Neural cell (in vitro differentiated cells): ENCODE data around the gene PDZRN3. TPM values are rescaled to one million over a fixed set of nuclear protein-coding genes. Genes with fewer than 3 reads are reported as not detected.

Experiments
- H2AFZ ChIP-seq: fragments of 200-600, 300-800 bp; sonication (generic), shearing (Covaris generic); 2 replicates; pipeline ENCODE4 v1.6.0; 2014; ENCODE audit warnings: low read depth, mild to moderate bottlenecking, antibody characterized with exemption, low read length, moderate library complexity
- H3F3A ChIP-seq: fragments of 200-600 bp; shearing (Covaris generic); 2 replicates; pipeline ENCODE4 v1.6.1; 2016; ENCODE audit warnings: mild to moderate bottlenecking, moderate library complexity, mixed read lengths, antibody characterized with exemption, low read length; ENCODE audit not compliant: insufficient read depth, poor library complexity, severe bottlenecking
- H3K27ac ChIP-seq: fragments of 200-600, 300-800 bp; sonication (generic), shearing (Covaris generic); 2 replicates; pipeline ENCODE4 v1.5.1; 2014; ENCODE audit warnings: mild to moderate bottlenecking, low read length, moderate library complexity
- H3K27me3 ChIP-seq: fragments of 300-800, 200-600 bp; sonication (generic), shearing (Covaris generic); 2 replicates; pipeline ENCODE4 v1.6.0; 2014; ENCODE audit warnings: mild to moderate bottlenecking, low read depth, low read length, moderate library complexity; ENCODE audit not compliant: insufficient read depth
- H3K36me3 ChIP-seq: fragments of 300-800, 200-600 bp; sonication (generic), shearing (Covaris generic); 2 replicates; pipeline ENCODE4 v1.5.1; 2014; ENCODE audit warnings: mild to moderate bottlenecking, antibody characterized with exemption, low read length, moderate library complexity; ENCODE audit not compliant: insufficient read depth
- H3K4me2 ChIP-seq: fragments of 300-800, 200-600 bp; sonication (generic), shearing (Covaris generic); 2 replicates; pipeline ENCODE4 v1.6.0; 2014; ENCODE audit warnings: mild to moderate bottlenecking, low read length
- H3K4me3 ChIP-seq: fragments of 300-800, 200-600 bp; sonication (generic), shearing (Covaris generic); 2 replicates; pipeline ENCODE4 v1.5.1; 2014; ENCODE audit warnings: mild to moderate bottlenecking, low read length, moderate library complexity
- H3K79me2 ChIP-seq: fragments of 200-600 bp; shearing (Covaris generic); replicated peaks from 2 replicates; pipeline ENCODE4 v1.6.0; 2014; ENCODE audit warnings: mild to moderate bottlenecking, low read length, moderate library complexity; ENCODE audit not compliant: insufficient read depth
- H3K9ac ChIP-seq: fragments of 300-800, 200-600 bp; sonication (generic), shearing (Covaris generic); 2 replicates; pipeline ENCODE4 v1.6.1; 2016; ENCODE audit warnings: mild to moderate bottlenecking, low read length, mixed read lengths
- H3K9me2 ChIP-seq: fragments of 200-600 bp; shearing (Covaris generic); 2 replicates; pipeline ENCODE4 v1.6.1; 2016; ENCODE audit warnings: mild to moderate bottlenecking, low read length, mixed read lengths; ENCODE audit not compliant: insufficient read depth
- H3K9me3 ChIP-seq: fragments of 200-600, 300-800 bp; sonication (generic), shearing (Covaris generic); 2 replicates; pipeline ENCODE4 v1.6.1; 2016; ENCODE audit warnings: mild to moderate bottlenecking, mixed run types, low read length, moderate library complexity, mixed read lengths
- H4K20me1 ChIP-seq: fragments of 200-600 bp; shearing (Covaris generic); 2 replicates; pipeline ENCODE4 v1.6.1; 2016; ENCODE audit warnings: mild to moderate bottlenecking, mixed run types; ENCODE audit not compliant: insufficient read depth
- CTCF ChIP-seq: fragments of 450-650 bp; IDR thresholded peaks from 2 replicates; pipeline ENCODE4 v1.5.1; 2014; ENCODE audit warnings: antibody characterized with exemption, mild to moderate bottlenecking, moderate library complexity; ENCODE audit not compliant: poor library complexity, severe bottlenecking
- EP300 ChIP-seq: fragments of 450-650 bp; conservative IDR thresholded peaks from 2 replicates; pipeline ENCODE4 v1.6.1; 2014; ENCODE audit warnings: antibody characterized with exemption, mild to moderate bottlenecking, moderate library complexity; ENCODE audit not compliant: poor library complexity, severe bottlenecking
- EZH2 ChIP-seq: fragments of 200-600, 300-800 bp; shearing (Covaris generic), sonication (generic); IDR thresholded peaks from 2 replicates; pipeline ENCODE4 v1.6.1; 2014; ENCODE audit warnings: antibody characterized with exemption, low read length, borderline replicate concordance, mild to moderate bottlenecking; ENCODE audit not compliant: insufficient read depth, poor library complexity, severe bottlenecking
- MXI1 ChIP-seq: fragments of 450-650 bp; conservative IDR thresholded peaks from 2 replicates; pipeline ENCODE4 v1.6.1; 2014; ENCODE audit warnings: antibody characterized with exemption, mild to moderate bottlenecking; ENCODE audit not compliant: poor library complexity, severe bottlenecking
- POLR2AphosphoS5 ChIP-seq: IDR thresholded peaks from 2 replicates; pipeline ENCODE4 v1.6.1; 2012
- RAD21 ChIP-seq: fragments of 450-650 bp; conservative IDR thresholded peaks from 2 replicates; pipeline ENCODE4 v1.6.1; 2014; ENCODE audit warnings: antibody characterized with exemption, mild to moderate bottlenecking, moderate library complexity
- REST ChIP-seq: IDR thresholded peaks from 2 replicates; pipeline ENCODE4 v1.6.1; 2012; ENCODE audit warnings: borderline replicate concordance
- SMC3 ChIP-seq: fragments of 450-650 bp; conservative IDR thresholded peaks from 2 replicates; pipeline ENCODE4 v1.6.1; 2014; ENCODE audit warnings: antibody characterized with exemption, mild to moderate bottlenecking, moderate library complexity; ENCODE audit not compliant: poor library complexity
- TAF1 ChIP-seq: IDR thresholded peaks from 2 replicates; pipeline ENCODE4 v1.6.1; 2012; ENCODE audit warnings: low read depth
- polyA plus RNA-seq: library from polyadenylated mRNA; depleted of rRNA; stranded (reverse); fragments of >200 nt; gene quantifications from 2 replicates; pipeline ENCODE4 v1.2.3, GENCODE V29; 2014

PDZRN3 gene
- polyA plus RNA-seq, 1 donor from 2014 or later = 1.1 TPM

DNA sequence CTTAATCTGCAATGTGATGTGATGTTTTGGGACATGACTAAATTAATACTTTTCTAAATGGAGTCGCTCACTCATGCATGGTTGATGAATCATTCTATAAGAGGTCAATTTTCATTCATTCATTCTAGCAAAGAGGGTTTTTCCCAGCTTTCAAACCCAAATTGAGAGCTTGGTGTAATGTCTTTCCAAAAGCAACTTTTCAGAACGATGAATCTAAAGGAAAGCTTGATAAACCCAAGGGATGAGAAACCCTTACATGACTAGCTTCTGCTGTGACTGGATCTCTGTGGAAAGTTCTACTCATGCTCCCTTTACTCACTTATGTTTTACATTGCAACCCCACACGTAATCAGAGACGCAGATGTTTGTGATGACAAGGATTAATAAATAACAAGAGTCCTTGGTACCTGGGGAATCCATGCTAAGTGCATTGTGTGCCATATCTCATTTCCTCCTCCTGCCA lies 47.7 kb downstream of the PDZRN3 start:
- Histone ChIP-seq H3K27me3 (no peaks in the 10 kb centered on the region), H4K20me1 (no peaks in the 10 kb centered on the region), H3K9me2 (no peaks in the 10 kb centered on the region), H3K4me2 (no peak overlapping the region), H3K9me3 (no peaks in the 10 kb centered on the region), H3F3A (no peaks in the 10 kb centered on the region), H3K36me3 (no peaks in the 10 kb centered on the region), H3K27ac (no peak overlapping the region), H2AFZ (no peak overlapping the region), H3K79me2 (no peaks in the 10 kb centered on the region), H3K4me3 (no peak overlapping the region), H3K9ac (no peak overlapping the region)
- TF ChIP-seq REST (no peak), SMC3 (no peak), POLR2AphosphoS5 (no peak), EZH2 (no peak), RAD21 (no peak), CTCF (no peak), EP300 (no peak), TAF1 (no peak), MXI1 (no peak)

GRCh38 chr3:73575953-73576352 lies 48.8 kb downstream of the PDZRN3 start:
- H4K20me1 ChIP-seq = no peaks in the 10 kb centered on the region
- H3K9me3 ChIP-seq = no peaks in the 10 kb centered on the region
- no peaks in the 10 kb centered on the region for H3K9me2 ChIP-seq
- H3F3A ChIP-seq = no peaks in the 10 kb centered on the region
- H3K27me3 ChIP-seq = no peaks in the 10 kb centered on the region
- H3K36me3 ChIP-seq = no peaks in the 10 kb centered on the region
- no peak overlapping the region for H3K4me2 ChIP-seq
- H3K9ac ChIP-seq = no peak overlapping the region
- H3K27ac ChIP-seq = no peak overlapping the region
- H3K4me3 ChIP-seq = no peak overlapping the region
- no peaks in the 10 kb centered on the region for H3K79me2 ChIP-seq
- no peak overlapping the region for H2AFZ ChIP-seq
- no peak for TF ChIP-seq EZH2
- TF ChIP-seq POLR2AphosphoS5 = no peak
- no peak for TF ChIP-seq EP300
- TF ChIP-seq TAF1 = no peak

DNA sequence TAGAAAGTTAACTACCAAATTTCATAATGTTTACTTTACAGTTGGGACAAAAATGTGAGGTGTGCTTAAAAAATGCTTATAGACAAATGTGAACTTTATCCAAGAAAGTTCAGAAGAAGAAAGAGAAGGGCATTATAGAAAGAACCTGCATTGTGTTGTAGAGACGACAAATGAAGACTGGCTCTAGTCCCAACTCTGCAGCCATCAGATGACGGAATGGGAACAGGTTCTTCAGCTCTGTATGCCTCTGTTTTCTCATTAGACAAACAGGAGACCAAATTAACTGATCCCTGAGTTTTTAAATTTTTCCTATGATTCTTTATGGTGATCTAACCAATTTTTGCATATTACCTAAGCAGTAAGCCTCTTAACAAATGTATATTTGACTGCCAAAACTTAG lies 49.2 kb downstream of the PDZRN3 start:
- H3K27ac ChIP-seq = no peak overlapping the region
- H3F3A ChIP-seq = no peaks in the 10 kb centered on the region
- no peaks in the 10 kb centered on the region for H3K9me3 ChIP-seq
- no peak overlapping the region for H3K9ac ChIP-seq
- H4K20me1 ChIP-seq = no peaks in the 10 kb centered on the region
- no peaks in the 10 kb centered on the region for H3K27me3 ChIP-seq
- no peak overlapping the region for H3K4me3 ChIP-seq
- H2AFZ ChIP-seq = no peak overlapping the region
- TF ChIP-seq CTCF (no peak), REST (no peak), TAF1 (no peak), POLR2AphosphoS5 (no peak), RAD21 (no peak), EP300 (no peak), EZH2 (no peak), SMC3 (no peak), MXI1 (no peak)
- H3K9me2 ChIP-seq = no peaks in the 10 kb centered on the region
- no peaks in the 10 kb centered on the region for H3K36me3 ChIP-seq
- no peak overlapping the region for H3K4me2 ChIP-seq
- H3K79me2 ChIP-seq = no peaks in the 10 kb centered on the region
